Peyer's patch (tissue), 4 donors: ENCODE data around the gene PDCD2L.

Experiments
- POLR2A ChIP-seq, 2 donors: fragments of 450-650 bp; IDR thresholded peaks; one replicate each; pipeline ENCODE4 v1.5.1; 2017; ENCODE audit warnings: antibody characterized with exemption in 2 of 2, mild to moderate bottlenecking in 2 of 2, moderate library complexity in 2 of 2
- TF ChIP-seq, protein P1 (sequence below), 6 experiments: fragments of 450-650 bp in 4 of 6; fragments of 200-600 bp in 2 of 6; sonication (generic) in 1 of 6; IDR thresholded peaks; one replicate each; pipeline ENCODE4 v1.5.1; 2017 to 2019; ENCODE audit warnings: antibody characterized with exemption in 6 of 6, mild to moderate bottlenecking in 3 of 6, moderate library complexity in 1 of 6

- TF ChIP-seq, protein P1, sequence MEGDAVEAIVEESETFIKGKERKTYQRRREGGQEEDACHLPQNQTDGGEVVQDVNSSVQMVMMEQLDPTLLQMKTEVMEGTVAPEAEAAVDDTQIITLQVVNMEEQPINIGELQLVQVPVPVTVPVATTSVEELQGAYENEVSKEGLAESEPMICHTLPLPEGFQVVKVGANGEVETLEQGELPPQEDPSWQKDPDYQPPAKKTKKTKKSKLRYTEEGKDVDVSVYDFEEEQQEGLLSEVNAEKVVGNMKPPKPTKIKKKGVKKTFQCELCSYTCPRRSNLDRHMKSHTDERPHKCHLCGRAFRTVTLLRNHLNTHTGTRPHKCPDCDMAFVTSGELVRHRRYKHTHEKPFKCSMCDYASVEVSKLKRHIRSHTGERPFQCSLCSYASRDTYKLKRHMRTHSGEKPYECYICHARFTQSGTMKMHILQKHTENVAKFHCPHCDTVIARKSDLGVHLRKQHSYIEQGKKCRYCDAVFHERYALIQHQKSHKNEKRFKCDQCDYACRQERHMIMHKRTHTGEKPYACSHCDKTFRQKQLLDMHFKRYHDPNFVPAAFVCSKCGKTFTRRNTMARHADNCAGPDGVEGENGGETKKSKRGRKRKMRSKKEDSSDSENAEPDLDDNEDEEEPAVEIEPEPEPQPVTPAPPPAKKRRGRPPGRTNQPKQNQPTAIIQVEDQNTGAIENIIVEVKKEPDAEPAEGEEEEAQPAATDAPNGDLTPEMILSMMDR (IDR thresholded peaks at IDR 0.05) = no peak
- no peak for TF ChIP-seq POLR2A (IDR thresholded peaks at IDR 0.05)
Observed at GRCh38 chr19:34387446-34387810, 16.8 kb upstream of the PDCD2L start.
